Lower lobe of right lung (tissue), 2 donors: ENCODE measurements around the gene CD38. TPM values are rescaled to one million over a fixed set of nuclear protein-coding genes. Genes with fewer than 3 reads are reported as not detected.

Experiments
- ATAC-seq, 2 donors: fragments of 200-7000 bp; cut with Tn5 transposase; one replicate each; pipeline ENCODE4 v1.9.1; 2020 to 2022; ENCODE audit warnings: mild to moderate bottlenecking in 2 of 2, moderate library complexity in 2 of 2
- DNase-seq: peaks from one replicate; pipeline ENCODE4 v3.0.0-alpha.2; 2020
- H3K27ac ChIP-seq: fragments of 200-600 bp; one replicate; pipeline ENCODE4 v1.8.0; 2022
- H3K27me3 ChIP-seq: fragments of 200-600 bp; one replicate; pipeline ENCODE4 v1.8.0; 2022; ENCODE audit warnings: low read depth
- H3K36me3 ChIP-seq: fragments of 200-600 bp; one replicate; pipeline ENCODE4 v1.8.0; 2022; ENCODE audit warnings: mild to moderate bottlenecking
- H3K4me1 ChIP-seq: fragments of 200-600 bp; one replicate; pipeline ENCODE4 v1.8.0; 2022
- H3K4me3 ChIP-seq: fragments of 200-600 bp; one replicate; pipeline ENCODE4 v1.8.0; 2022; ENCODE audit warnings: mild to moderate bottlenecking
- H3K9me3 ChIP-seq: fragments of 200-600 bp; one replicate; pipeline ENCODE4 v1.8.0; 2022
- CTCF ChIP-seq: fragments of 200-600 bp; IDR thresholded peaks from one replicate; pipeline ENCODE4 v1.8.0; 2022; ENCODE audit warnings: antibody characterized with exemption, mild to moderate bottlenecking
- intact Hi-C: fragments of 100-400 bp; cut with DNase I; formaldehyde crosslinking; loops from one replicate; pipeline ENCODE4 v1.11.0; 2022
- total RNA-seq: library from RNA; stranded (reverse); fragmentation: NEBNext Ultra II Directional; extraction: Animal tissue kit (Norgen Biotek cat#: 25700); gene quantifications from one replicate; pipeline ENCODE4 v1.2.1, GENCODE V29; 2021
- donor health status: DM: no; HTN: yes; CAD: no; lungs with severe emphysema.

Gene CD38
- total RNA-seq, 1 donor from 2014 or later, result 8.5 TPM

GRCh38 chr4:15792974-15793373 lies 14.8 kb downstream of the CD38 start:
- ATAC-seq, result no peak
- intact Hi-C loops, result no loop called here
- H3K9me3 ChIP-seq, result no peaks in the 10 kb centered on the region

GRCh38 chr4:15793506-15794363 lies 15.6 kb downstream of the CD38 start:
- Histone ChIP-seq H3K4me1 (no peaks in the 10 kb centered on the region), H3K9me3 (no peaks in the 10 kb centered on the region), H3K27ac (no peak overlapping the region), H3K36me3 (no peaks in the 10 kb centered on the region), H3K4me3 (no peak overlapping the region), H3K27me3 (no peaks in the 10 kb centered on the region)
- TF ChIP-seq CTCF, result no peak
- DNase-seq, result no peak
- intact Hi-C loops, result no loop called here
- ATAC-seq, result no peak

More at GRCh38 chr4:15792974-15793373, 14.8 kb downstream of the CD38 start:
- Histone ChIP-seq H3K27ac (no peak overlapping the region), H3K27me3 (no peaks in the 10 kb centered on the region), H3K4me3 (no peak overlapping the region), H3K36me3 (no peaks in the 10 kb centered on the region), H3K4me1 (no peaks in the 10 kb centered on the region)
- DNase-seq, result no peak
- TF ChIP-seq CTCF, result no peak

GRCh38 chr4:15794426-15794825 lies 16.3 kb downstream of the CD38 start:
- no peak overlapping the region for H3K4me3 ChIP-seq
- ATAC-seq, result no peak

GRCh38 chr4:15794905-15795304 lies 16.8 kb downstream of the CD38 start:
- H3K27me3 ChIP-seq, result no peaks in the 10 kb centered on the region
- DNase-seq (no peak), ATAC-seq (no peak)
- H3K27ac ChIP-seq, result no peak overlapping the region
- no peaks in the 10 kb centered on the region for H3K4me1 ChIP-seq
- no peak for TF ChIP-seq CTCF
- no peak overlapping the region for H3K4me3 ChIP-seq
- no peaks in the 10 kb centered on the region for H3K36me3 ChIP-seq
- intact Hi-C loops, result no loop called here
- H3K9me3 ChIP-seq, result no peaks in the 10 kb centered on the region

More at GRCh38 chr4:15794426-15794825, 16.3 kb downstream of the CD38 start:
- no peak for TF ChIP-seq CTCF
- intact Hi-C loops, result no loop called here
- H3K36me3 ChIP-seq, result no peaks in the 10 kb centered on the region
- no peaks in the 10 kb centered on the region for H3K9me3 ChIP-seq
- no peaks in the 10 kb centered on the region for H3K4me1 ChIP-seq
- no peak for DNase-seq
- no peak overlapping the region for H3K27ac ChIP-seq
- no peaks in the 10 kb centered on the region for H3K27me3 ChIP-seq

- Histone ChIP-seq H3K4me1 (no peaks in the 10 kb centered on the region), H3K27me3 (no peaks in the 10 kb centered on the region), H3K4me3 (no peak overlapping the region), H3K9me3 (no peaks in the 10 kb centered on the region), H3K36me3 (no peaks in the 10 kb centered on the region), H3K27ac (no peak overlapping the region)
- DNase-seq (no peak), ATAC-seq (no peak)
- intact Hi-C loops, result no loop called here
- no peak for TF ChIP-seq CTCF
Measured at GRCh38 chr4:15797320-15797719, 19.2 kb downstream of the CD38 start.
